ENCODE measurements around the gene P2RX2.

The P2RX2 gene

DNA sequence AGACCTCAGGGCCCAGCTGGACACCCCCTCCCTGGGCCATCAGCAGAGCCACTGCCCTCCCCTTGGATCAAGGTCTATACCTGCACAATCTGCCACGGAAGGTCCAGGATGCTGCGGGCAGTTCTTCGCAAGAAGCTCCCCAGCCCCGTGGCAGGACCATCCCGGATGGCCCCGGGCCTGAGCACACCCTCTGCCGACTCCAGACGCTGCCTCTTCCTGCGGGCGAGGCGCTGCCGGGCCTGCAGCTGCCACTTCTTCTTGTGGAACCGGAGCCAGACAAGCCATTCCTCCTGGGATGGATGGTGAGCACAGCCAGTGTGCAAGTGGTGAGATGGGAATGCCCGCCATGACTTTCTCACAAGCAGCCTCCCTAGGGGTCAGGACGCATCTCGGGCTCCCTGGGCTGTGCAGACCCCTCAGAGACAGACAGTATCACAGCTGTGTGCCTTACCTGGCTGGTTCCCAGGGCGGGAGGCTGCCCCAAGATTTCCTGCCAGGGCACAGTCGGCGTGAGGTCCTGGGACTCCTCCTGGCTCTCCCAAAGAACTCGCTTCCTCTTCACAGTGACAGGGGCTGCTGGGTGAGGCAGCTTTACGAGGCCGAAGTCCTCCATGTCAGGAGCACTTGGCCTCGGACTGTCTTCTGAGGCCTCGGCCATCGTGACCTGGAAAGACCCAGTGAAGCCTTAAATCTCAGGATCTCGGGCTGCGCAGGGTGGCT, 30.8 kb downstream of the P2RX2 start:
- no peak for DNase-seq (ENCODE audit: low spot score)
- in situ Hi-C loops (cut with MboI; ENCODE audit: low sequenced_read_pairs, unreplicated experiment) = no loop called here
- TF ChIP-seq, protein P1, sequence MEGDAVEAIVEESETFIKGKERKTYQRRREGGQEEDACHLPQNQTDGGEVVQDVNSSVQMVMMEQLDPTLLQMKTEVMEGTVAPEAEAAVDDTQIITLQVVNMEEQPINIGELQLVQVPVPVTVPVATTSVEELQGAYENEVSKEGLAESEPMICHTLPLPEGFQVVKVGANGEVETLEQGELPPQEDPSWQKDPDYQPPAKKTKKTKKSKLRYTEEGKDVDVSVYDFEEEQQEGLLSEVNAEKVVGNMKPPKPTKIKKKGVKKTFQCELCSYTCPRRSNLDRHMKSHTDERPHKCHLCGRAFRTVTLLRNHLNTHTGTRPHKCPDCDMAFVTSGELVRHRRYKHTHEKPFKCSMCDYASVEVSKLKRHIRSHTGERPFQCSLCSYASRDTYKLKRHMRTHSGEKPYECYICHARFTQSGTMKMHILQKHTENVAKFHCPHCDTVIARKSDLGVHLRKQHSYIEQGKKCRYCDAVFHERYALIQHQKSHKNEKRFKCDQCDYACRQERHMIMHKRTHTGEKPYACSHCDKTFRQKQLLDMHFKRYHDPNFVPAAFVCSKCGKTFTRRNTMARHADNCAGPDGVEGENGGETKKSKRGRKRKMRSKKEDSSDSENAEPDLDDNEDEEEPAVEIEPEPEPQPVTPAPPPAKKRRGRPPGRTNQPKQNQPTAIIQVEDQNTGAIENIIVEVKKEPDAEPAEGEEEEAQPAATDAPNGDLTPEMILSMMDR (IDR thresholded peaks at IDR 0.05; ENCODE audit: borderline replicate concordance, control extremely low read depth, extremely low read depth, insufficient read depth, missing control alignments) = no peak

DNA sequence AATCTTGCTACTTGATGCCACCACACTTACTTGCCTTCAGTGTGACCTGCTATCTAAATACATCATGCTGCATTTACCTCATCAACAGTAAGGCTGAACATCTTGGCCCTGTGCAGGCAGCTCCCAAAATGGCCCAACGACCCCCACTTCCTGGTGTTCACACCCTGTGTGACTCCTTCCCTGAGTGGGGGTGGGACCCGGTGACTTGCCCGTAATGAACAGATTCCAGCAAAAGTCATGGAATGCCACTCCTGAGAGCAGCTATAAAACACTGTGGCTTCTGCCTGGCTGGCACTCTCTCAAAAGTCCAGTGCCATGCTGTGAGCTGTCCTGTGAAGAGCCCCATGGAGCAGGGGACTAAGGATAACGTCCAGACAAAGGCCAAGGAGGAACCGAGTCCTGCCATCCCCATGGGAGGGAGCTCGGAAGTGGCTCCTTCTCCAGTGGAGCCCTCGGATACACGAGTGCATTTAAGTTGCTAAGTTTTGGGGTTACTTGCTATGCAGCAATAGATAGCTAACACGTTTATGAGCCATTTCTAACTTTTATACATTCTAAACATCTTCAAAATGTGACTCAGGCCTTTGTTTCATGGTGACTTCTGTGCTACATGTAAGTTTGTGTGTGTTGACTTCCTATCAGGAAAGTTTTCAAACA, 33.0 kb downstream of the P2RX2 start:
- in situ Hi-C loops (cut with MboI; ENCODE audit: low sequenced_read_pairs, unreplicated experiment) = no loop called here
- no peak for DNase-seq (ENCODE audit: low spot score)

DNA sequence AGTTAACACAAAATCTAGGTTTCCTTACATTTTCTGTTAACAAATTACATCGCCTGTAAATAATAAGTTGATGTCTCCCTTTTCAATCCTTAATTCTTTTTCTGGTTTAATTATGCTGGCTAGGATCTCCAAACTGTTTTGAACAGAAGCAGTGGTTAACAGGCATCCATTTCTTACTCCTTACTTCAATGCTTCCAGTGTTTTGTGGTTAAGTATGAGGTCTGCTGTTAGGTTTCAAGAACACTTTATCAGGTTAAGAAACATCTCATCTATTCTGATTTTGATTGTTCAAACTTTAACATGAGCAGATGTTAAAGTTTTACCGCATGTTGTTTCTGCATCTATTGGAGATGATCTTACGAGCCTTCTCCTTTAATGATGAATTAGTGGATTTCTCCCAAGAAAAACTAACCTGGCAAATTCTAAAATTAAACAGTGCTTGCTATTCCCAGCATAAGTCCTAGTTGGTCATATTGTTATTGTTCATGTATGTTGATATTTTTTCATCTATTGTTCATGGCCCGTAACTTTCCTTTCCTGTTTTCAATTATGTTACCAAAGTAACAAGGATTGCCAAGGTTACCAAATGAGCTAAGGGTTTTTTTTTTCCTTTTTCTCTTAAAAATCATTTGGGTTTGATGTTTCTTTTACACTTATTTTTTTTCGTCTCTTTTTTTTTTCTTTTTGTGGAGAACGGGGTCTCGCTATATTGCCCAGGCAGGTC, 35.2 kb downstream of the P2RX2 start:
- no peak for DNase-seq (ENCODE audit: low spot score)
- TF ChIP-seq, protein P1 (IDR thresholded peaks at IDR 0.05; ENCODE audit: borderline replicate concordance, control extremely low read depth, extremely low read depth, insufficient read depth, missing control alignments) = no peak
- in situ Hi-C loops (cut with MboI; ENCODE audit: low sequenced_read_pairs, unreplicated experiment) = no loop called here

More for the DNA sequence above, 33.0 kb downstream of the P2RX2 start:
- TF ChIP-seq, protein P1 (IDR thresholded peaks at IDR 0.05; ENCODE audit: borderline replicate concordance, control extremely low read depth, extremely low read depth, insufficient read depth, missing control alignments) = no peak

DNA sequence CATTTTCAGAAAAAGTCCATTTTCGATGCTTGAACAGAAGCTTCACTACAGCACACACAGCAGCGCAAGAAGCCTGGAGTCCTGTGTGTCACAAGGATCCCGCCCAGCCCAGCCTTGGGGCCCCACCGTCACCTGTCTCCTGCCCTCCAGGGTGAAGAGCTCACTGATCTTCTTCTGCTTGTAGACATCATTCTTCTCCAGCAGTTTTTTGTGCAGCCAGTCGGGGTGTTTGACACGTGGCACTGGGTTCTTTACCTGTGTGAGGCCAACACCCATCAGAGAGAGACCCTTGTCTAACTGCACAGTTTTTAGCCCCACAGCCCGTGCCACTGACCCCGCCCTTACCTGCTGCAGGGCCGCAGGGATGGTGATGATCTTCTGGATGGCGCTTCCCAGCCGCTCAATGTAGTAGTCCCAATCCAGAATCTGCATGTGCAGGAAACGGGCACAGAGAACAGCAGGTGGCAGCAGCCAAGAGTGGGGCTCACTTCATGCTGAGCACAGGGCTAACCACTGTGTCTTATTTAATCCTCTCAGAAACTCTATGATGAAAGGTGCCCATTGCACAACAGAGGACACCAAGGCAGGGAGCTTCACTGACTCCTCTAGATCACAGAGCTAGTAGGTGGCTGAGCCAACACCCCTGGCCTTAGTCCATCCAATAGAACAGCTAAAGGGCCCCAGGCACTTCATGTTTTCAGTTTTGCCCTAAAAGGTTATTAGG, 38.6 kb downstream of the P2RX2 start:
- TF ChIP-seq, protein P1 (IDR thresholded peaks at IDR 0.05; ENCODE audit: borderline replicate concordance, control extremely low read depth, extremely low read depth, insufficient read depth, missing control alignments) = no peak
- in situ Hi-C loops (cut with MboI; ENCODE audit: low sequenced_read_pairs, unreplicated experiment) = no loop called here
- no peak for DNase-seq (ENCODE audit: low spot score)

DNA sequence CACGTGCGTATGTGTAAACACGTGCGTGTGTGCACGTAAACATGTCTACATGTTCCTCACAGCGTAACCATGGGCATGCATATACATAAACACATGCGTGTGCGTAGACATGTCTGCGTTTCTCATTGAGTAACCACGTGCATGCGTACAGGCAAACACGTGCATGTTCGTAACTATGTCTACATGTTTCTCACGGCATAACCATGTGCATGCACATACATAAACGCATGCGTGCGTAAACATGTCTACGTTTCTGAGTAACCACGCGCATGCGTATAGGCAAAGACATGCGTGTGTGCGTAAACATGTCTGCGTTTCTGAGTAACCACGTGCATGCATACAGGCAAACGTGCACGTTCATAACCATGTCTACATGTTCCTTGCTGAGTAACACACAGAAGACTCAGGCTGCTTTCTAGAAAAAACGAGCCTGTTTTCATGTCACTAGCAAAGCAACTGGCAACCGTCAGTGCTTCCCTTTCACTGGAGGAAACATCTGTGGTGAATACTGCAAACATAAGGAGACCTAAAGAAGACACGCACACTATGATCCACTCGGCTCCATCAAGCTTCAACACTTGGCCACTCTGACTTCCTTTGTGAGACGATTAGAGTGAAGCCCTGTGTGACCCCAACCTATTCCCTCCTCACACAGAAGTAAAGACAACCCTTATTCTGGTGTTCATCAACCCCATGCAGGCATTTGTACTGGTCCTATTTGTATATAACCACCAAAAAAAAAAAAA, 39.7 kb downstream of the P2RX2 start:
- TF ChIP-seq, protein P1 (IDR thresholded peaks at IDR 0.05; ENCODE audit: borderline replicate concordance, control extremely low read depth, extremely low read depth, insufficient read depth, missing control alignments) = no peak
- in situ Hi-C loops (cut with MboI; ENCODE audit: low sequenced_read_pairs, unreplicated experiment) = no loop called here
- no peak for DNase-seq (ENCODE audit: low spot score)
